ENCODE data around the gene RGL2.

DNA sequence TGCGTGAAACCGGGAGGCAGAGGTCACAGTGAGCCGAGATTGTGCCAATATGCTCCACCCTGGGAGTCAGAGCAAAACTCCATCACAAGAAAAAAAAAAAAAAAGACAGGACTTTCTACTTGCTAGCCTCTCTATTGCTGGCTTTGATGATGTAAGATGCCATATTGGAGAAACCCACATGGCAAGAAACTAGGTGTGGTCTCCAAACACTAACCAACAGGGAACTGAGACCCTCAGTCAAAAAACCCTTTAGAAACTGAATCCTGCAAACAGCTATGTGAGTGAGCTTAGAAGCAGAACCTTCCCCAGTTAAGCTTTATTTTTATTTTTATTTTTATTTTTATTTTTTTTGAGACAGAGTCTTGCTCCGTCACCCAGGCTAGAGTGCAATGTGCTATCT is 37.2 kb upstream of the RGL2 start:
- TF ChIP-seq, protein P1, sequence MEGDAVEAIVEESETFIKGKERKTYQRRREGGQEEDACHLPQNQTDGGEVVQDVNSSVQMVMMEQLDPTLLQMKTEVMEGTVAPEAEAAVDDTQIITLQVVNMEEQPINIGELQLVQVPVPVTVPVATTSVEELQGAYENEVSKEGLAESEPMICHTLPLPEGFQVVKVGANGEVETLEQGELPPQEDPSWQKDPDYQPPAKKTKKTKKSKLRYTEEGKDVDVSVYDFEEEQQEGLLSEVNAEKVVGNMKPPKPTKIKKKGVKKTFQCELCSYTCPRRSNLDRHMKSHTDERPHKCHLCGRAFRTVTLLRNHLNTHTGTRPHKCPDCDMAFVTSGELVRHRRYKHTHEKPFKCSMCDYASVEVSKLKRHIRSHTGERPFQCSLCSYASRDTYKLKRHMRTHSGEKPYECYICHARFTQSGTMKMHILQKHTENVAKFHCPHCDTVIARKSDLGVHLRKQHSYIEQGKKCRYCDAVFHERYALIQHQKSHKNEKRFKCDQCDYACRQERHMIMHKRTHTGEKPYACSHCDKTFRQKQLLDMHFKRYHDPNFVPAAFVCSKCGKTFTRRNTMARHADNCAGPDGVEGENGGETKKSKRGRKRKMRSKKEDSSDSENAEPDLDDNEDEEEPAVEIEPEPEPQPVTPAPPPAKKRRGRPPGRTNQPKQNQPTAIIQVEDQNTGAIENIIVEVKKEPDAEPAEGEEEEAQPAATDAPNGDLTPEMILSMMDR (conservative IDR thresholded peaks at IDR 0.05; ENCODE audit: low read depth, low read length) = no peak
- TF ChIP-seq EZH2 (IDR thresholded peaks at IDR 0.05; ENCODE audit: borderline replicate concordance, low read depth, low read length, poor library complexity, severe bottlenecking) = no peak
